WTC11 (cell line): ENCODE measurements around the gene RBFOX1. TPM values are rescaled to one million over a fixed set of nuclear protein-coding genes. Genes with fewer than 3 reads are reported as not detected.

ENCODE experiments used
- ATAC-seq: fragments of 200-7000 bp; cut with Tn5 transposase; 2 replicates; pipeline ENCODE4 v1.10.0; 2021; ENCODE audit warnings: mild to moderate bottlenecking, moderate library complexity
- CTCF ChIA-PET: fragments of 300-600 bp; sonication (Branson Sonifier 250); formaldehyde crosslinking; loops from one replicate; lab custom pipeline; 2021; ENCODE audit warnings: antibody characterized with exemption; lab: Charles Lee
- POLR2A ChIA-PET: fragments of 350-600 bp; sonication (Branson Sonifier 250); formaldehyde crosslinking; loops from one replicate; lab custom pipeline; 2021; ENCODE audit warnings: antibody characterized with exemption; lab: Charles Lee
- DNase-seq: peaks from one replicate; pipeline ENCODE4 v3.0.0; 2021; ENCODE audit warnings: low spot score
- H3K27ac Mint-ChIP-seq: 2 replicates; pipeline ENCODE4 v1.8.0; 2021; ENCODE audit warnings: mixed read lengths
- H3K27me3 Mint-ChIP-seq: 2 replicates; pipeline ENCODE4 v1.8.0; 2021; ENCODE audit warnings: low read depth, mild to moderate bottlenecking, moderate library complexity, mixed read lengths
- H3K36me3 Mint-ChIP-seq: 2 replicates; pipeline ENCODE4 v1.8.0; 2021; ENCODE audit warnings: mixed read lengths
- H3K4me1 Mint-ChIP-seq: 2 replicates; pipeline ENCODE4 v1.8.0; 2022; ENCODE audit warnings: mixed read lengths
- H3K4me3 Mint-ChIP-seq: 2 replicates; pipeline ENCODE4 v1.8.0; 2021; ENCODE audit warnings: mild to moderate bottlenecking, moderate library complexity, mixed read lengths
- H3K9me3 Mint-ChIP-seq: 2 replicates; pipeline ENCODE4 v1.8.0; 2021; ENCODE audit warnings: mixed read lengths
- AR ChIP-seq: fragments of 250-450 bp; sonication (Bioruptor Pico); IDR thresholded peaks from 2 replicates; pipeline ENCODE4 v1.9.0; 2021; ENCODE audit warnings: mild to moderate bottlenecking
- CBFB ChIP-seq: sonication (generic); formaldehyde crosslinking; IDR thresholded peaks from 2 replicates; pipeline ENCODE4 v1.8.1; 2022; ENCODE audit warnings: mild to moderate bottlenecking, low read depth, missing genetic modification reagents
- E2F5 ChIP-seq: sonication (generic); formaldehyde crosslinking; IDR thresholded peaks from 2 replicates; pipeline ENCODE4 v1.8.1; 2022; ENCODE audit warnings: mild to moderate bottlenecking, moderate library complexity, missing genetic modification reagents
- ERG ChIP-seq: fragments of 250-450 bp; sonication (Bioruptor Pico); IDR thresholded peaks from 2 replicates; pipeline ENCODE4 v1.8.0; 2021; ENCODE audit warnings: mild to moderate bottlenecking
- FOXP4 ChIP-seq: sonication (generic); formaldehyde crosslinking; IDR thresholded peaks from 2 replicates; pipeline ENCODE4 v1.8.0; 2022; ENCODE audit warnings: mild to moderate bottlenecking, missing genetic modification reagents
- NR3C1 ChIP-seq: sonication (generic); formaldehyde crosslinking; conservative IDR thresholded peaks from 2 replicates; pipeline ENCODE4 v1.8.1; 2023; ENCODE audit warnings: low read depth, mild to moderate bottlenecking, missing genetic modification reagents
- SMAD3 ChIP-seq: sonication (generic); formaldehyde crosslinking; IDR thresholded peaks from 2 replicates; pipeline ENCODE4 v1.8.0; 2022; ENCODE audit warnings: missing genetic modification reagents, mild to moderate bottlenecking, borderline replicate concordance
- SOX15 ChIP-seq: fragments of 250-450 bp; sonication (Bioruptor Pico); IDR thresholded peaks from 2 replicates; pipeline ENCODE4 v1.9.0; 2021; ENCODE audit warnings: mild to moderate bottlenecking
- SP1 ChIP-seq: sonication (generic); formaldehyde crosslinking; conservative IDR thresholded peaks from 2 replicates; pipeline ENCODE4 v1.8.1; 2022; ENCODE audit warnings: missing genetic modification reagents
- STAT6 ChIP-seq: sonication (generic); formaldehyde crosslinking; conservative IDR thresholded peaks from 2 replicates; pipeline ENCODE4 v1.8.1; 2023; ENCODE audit warnings: mild to moderate bottlenecking, low read depth, missing genetic modification reagents, moderate library complexity
- TEAD1 ChIP-seq: sonication (generic); formaldehyde crosslinking; IDR thresholded peaks from 2 replicates; pipeline ENCODE4 v1.8.0; 2022; ENCODE audit warnings: mild to moderate bottlenecking, missing genetic modification reagents
- ZBTB43 ChIP-seq: sonication (generic); formaldehyde crosslinking; IDR thresholded peaks from 2 replicates; pipeline ENCODE4 v1.8.1; 2023; ENCODE audit warnings: mild to moderate bottlenecking, missing genetic modification reagents
- ZNF121 ChIP-seq: sonication (generic); formaldehyde crosslinking; IDR thresholded peaks from 2 replicates; pipeline ENCODE4 v1.8.0; 2023; ENCODE audit warnings: missing genetic modification reagents
- ZNF263 ChIP-seq: sonication (generic); formaldehyde crosslinking; IDR thresholded peaks from 2 replicates; pipeline ENCODE4 v1.8.1; 2022; ENCODE audit warnings: low read depth, mild to moderate bottlenecking, moderate library complexity, missing genetic modification reagents
- ZNF423 ChIP-seq: fragments of 250-450 bp; sonication (Bioruptor Pico); IDR thresholded peaks from 2 replicates; pipeline ENCODE4 v2.1.2; 2022; ENCODE audit warnings: mild to moderate bottlenecking, moderate library complexity
- ZNF671 ChIP-seq: fragments of 250-450 bp; sonication (Bioruptor Pico); IDR thresholded peaks from 2 replicates; pipeline ENCODE4 v1.8.0; 2021; ENCODE audit warnings: mild to moderate bottlenecking
- total RNA-seq: library from RNA; stranded (reverse); gene quantifications from 3 replicates; pipeline ENCODE4 v1.2.3, GENCODE V29; 2021

Gene RBFOX1
- total RNA-seq, 1 experiment from 2014 or later = 1.1 TPM

- TF ChIP-seq FOXP4 (CRISPR knock-in tag) = no peak
- TF ChIP-seq STAT6 = no peak
- TF ChIP-seq NR3C1 (CRISPR knock-in tag) = no peak
- no peak for TF ChIP-seq SP1 (CRISPR knock-in tag)
- TF ChIP-seq ZNF121 = no peak
Measured at GRCh38 chr16:7419441-7419840, 86.8 kb downstream of the RBFOX1 start (continued).

GRCh38 chr16:7420079-7420478, 87.4 kb downstream of the RBFOX1 start:
- TF ChIP-seq ZBTB43 (CRISPR knock-in tag) (no peak), SOX15 (CRISPR knock-in tag) (no peak), ZNF671 (CRISPR knock-in tag) (no peak), ZNF263 (CRISPR knock-in tag) (no peak), AR (CRISPR knock-in tag) (no peak), ERG (no peak), CBFB (CRISPR knock-in tag) (no peak), E2F5 (CRISPR knock-in tag) (no peak), TEAD1 (CRISPR knock-in tag) (no peak), SMAD3 (CRISPR knock-in tag) (no peak), ZNF423 (no peak)
- ATAC-seq (no peak), DNase-seq (no peak)
- CTCF ChIA-PET = no interaction called here
- peaks cover 71% of the 10 kb centered on the region for H3K36me3 Mint-ChIP-seq
- H3K9me3 Mint-ChIP-seq = peaks cover 89% of the 10 kb centered on the region
- no peak overlapping the region for H3K4me3 Mint-ChIP-seq
- H3K27me3 Mint-ChIP-seq = peaks cover 9% of the 10 kb centered on the region
- no peak overlapping the region for H3K27ac Mint-ChIP-seq
- POLR2A ChIA-PET = no interaction called here
- no peaks in the 10 kb centered on the region for H3K4me1 Mint-ChIP-seq
